Small intestine (tissue), 7 donors: ENCODE results near the gene CACNA2D3. TPM values are rescaled to one million over a fixed set of nuclear protein-coding genes. Genes with fewer than 3 reads are reported as not detected.

Source experiments
- DNase-seq, 2 donors: peaks; one replicate each; pipeline versions ENCODE4 v3.0.0 to v3.0.0-alpha.2; 2013
- FAIRE-seq: peaks from 2 replicates; lab custom pipeline; 2012; peaks lifted over from hg19 to GRCh38; lab: Jason Lieb, UNC
- H3K27ac ChIP-seq, 3 donors: one replicate each; pipeline ENCODE4 v1.5.1; 2013; ENCODE audit warnings: low read length in 2 of 3, mild to moderate bottlenecking in 2 of 3, control low read depth in 1 of 3, inconsistent platforms in 1 of 3, low read depth in 1 of 3, moderate library complexity in 1 of 3
- H3K27me3 ChIP-seq, 3 donors: one replicate each; pipeline ENCODE4 v1.6.1; 2013; ENCODE audit warnings: low read length in 3 of 3, inconsistent platforms in 1 of 3; ENCODE audit not compliant: control insufficient read depth in 3 of 3, insufficient read depth in 3 of 3
- H3K36me3 ChIP-seq, 3 donors: one replicate each; pipeline ENCODE4 v1.6.1; 2013; ENCODE audit warnings: low read length in 3 of 3, inconsistent platforms in 1 of 3, low read depth in 1 of 3, mild to moderate bottlenecking in 1 of 3, moderate library complexity in 1 of 3; ENCODE audit not compliant: control insufficient read depth in 3 of 3, insufficient read depth in 2 of 3
- H3K4me1 ChIP-seq, 3 donors: one replicate each; pipeline ENCODE4 v1.6.1; 2013; ENCODE audit warnings: low read length in 2 of 3, inconsistent platforms in 1 of 3, low read depth in 1 of 3, mild to moderate bottlenecking in 1 of 3, moderate library complexity in 1 of 3; ENCODE audit not compliant: control insufficient read depth in 3 of 3, insufficient read depth in 2 of 3
- H3K4me3 ChIP-seq, 3 donors: one replicate each; pipeline ENCODE4 v1.5.1; 2013; ENCODE audit warnings: low read length in 3 of 3, control low read depth in 1 of 3, inconsistent platforms in 1 of 3, low read depth in 1 of 3, mild to moderate bottlenecking in 1 of 3, moderate library complexity in 1 of 3
- H3K9me3 ChIP-seq, 2 donors: one replicate each; pipeline ENCODE4 v1.6.1; 2013; ENCODE audit warnings: low read depth in 1 of 2, low read length in 1 of 2; ENCODE audit not compliant: control insufficient read depth in 2 of 2, insufficient read depth in 1 of 2
- WGBS, 3 donors: extraction: QIAGEN DNeasy Blood & Tissue Kit; methylation state at CpG; one replicate each; pipeline ENCODE4 v1.1.7; 2013; 5-methylcytosine and 5-hydroxymethylcytosine counted together
- polyA plus RNA-seq, 4 donors: library from polyadenylated mRNA; stranded (reverse) in 3 of 4; unstranded in 1 of 4; fragments of 200-250 nt in 3 of 4; fragments of 120-200 nt in 1 of 4; gene quantifications; one replicate each; pipeline versions ENCODE4 v1.2.1 to v1.2.3, GENCODE V29; 2013
- donor health status: healthy with polysubstance abuse.
- donor health status: control.
- donor health status: control.
- donor health status: Bipolar disorder and iron deficiency.
- donor health status: healthy.

The CACNA2D3 gene
- polyA plus RNA-seq, 4 donors: 0.27 to 0.61 TPM; not detected in 2

DNA sequence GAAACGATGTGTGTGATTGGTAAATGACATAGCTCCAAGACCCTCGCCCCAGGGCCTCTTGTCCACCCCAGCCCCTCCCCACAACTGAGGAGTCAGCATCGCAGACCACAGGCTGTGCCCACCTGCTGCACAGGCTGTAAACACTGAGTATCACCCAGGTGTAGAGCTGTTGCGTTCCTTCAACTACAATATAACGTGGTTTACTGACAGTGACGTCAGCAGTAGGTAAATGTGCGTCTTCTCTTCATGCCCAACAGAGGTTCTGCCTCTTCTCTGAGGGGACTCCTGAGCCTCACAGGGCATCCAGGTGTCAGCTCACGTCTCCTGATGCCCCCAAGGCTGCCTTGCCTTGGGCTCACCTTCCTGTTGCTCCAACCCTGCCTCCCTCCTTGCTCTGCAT, 395.1 kb downstream of the CACNA2D3 start:
- Histone ChIP-seq H3K27me3 (no peaks in the 10 kb centered on the region), H3K36me3 (no peaks in the 10 kb centered on the region), H3K4me1 (no peaks in the 10 kb centered on the region), H3K4me3 (no peak overlapping the region), H3K9me3 (peaks cover 0 to under 1% of the 10 kb centered on the region in 2 donors), H3K27ac (no peak overlapping the region)
- DNase-seq (no peak), FAIRE-seq (no peak)
- WGBS, 3 donors: 57 to 70% (median 70%) methylated on average over 7 to 8 of the region's 8 CpGs

DNA sequence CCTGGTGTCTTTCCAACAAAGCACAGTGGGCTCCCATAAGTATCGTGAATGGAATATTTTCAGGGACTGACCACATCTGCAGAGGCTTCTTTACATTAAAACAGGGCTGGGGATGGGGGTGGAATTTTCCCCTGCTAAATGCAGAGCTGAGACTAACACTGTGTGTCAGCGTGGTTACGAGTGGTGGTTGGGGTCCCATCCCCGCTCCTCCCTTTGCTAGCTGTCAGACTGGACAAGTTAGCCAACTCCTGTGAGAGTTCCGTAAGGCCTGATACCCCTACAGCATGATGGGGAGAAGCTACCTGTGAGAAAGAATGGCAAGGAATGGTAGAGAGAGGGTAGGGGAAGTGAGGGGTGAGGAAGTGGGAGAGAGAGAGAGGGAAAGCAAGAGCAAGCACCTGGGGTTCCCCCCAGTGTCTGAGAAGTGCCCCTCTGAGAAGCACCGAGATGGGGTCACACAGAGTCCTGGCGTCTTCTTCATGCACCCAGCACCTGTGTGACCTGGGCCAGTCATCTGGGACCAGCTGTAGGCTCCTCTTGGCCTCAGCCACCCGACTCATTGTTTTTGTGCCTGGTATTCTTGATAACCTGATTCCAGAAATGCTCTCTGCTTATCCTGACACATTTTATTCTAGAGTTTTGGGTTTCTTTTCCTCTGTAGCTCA, 395.8 kb downstream of the CACNA2D3 start:
- Histone ChIP-seq H3K4me1 (no peaks in the 10 kb centered on the region), H3K36me3 (no peaks in the 10 kb centered on the region), H3K4me3 (no peak overlapping the region), H3K27me3 (no peaks in the 10 kb centered on the region), H3K9me3 (peaks cover 0 to 2% of the 10 kb centered on the region in 2 donors), H3K27ac (no peak overlapping the region)
- WGBS, 3 donors: 80 to 85% (median 85%) methylated on average over 8 of the region's 8 CpGs
- DNase-seq (no peak), FAIRE-seq (no peak)

DNA sequence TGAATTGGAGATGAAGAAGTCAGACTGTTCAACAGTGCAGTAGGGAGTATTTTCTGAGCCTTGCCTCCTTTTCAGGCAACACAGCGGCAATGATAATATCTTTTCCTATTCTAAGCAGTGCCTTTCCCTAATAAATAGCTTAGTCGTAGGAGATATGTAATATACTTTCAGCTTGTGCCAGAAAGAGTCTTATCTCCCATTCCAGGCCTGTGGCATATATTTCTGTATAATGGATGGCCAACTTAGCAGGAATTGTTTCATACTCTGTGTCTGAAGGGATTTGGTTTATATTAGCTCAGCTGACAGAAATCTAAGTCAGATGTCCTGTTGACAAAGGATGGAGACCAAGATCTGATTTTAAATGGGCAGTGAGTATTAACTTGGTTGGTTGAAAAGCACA, 397.1 kb downstream of the CACNA2D3 start:
- no peak overlapping the region for H3K4me3 ChIP-seq
- H3K27me3 ChIP-seq: no peaks in the 10 kb centered on the region
- H3K9me3 ChIP-seq: peaks cover 0 to 2% of the 10 kb centered on the region in 2 donors
- FAIRE-seq (no peak), DNase-seq (no peak)
- H3K4me1 ChIP-seq: no peaks in the 10 kb centered on the region
- no peak overlapping the region for H3K27ac ChIP-seq
- 69 to 81% (median 76%) methylated on average over 2 of the region's 2 CpGs for WGBS, 3 donors
- no peaks in the 10 kb centered on the region for H3K36me3 ChIP-seq

DNA sequence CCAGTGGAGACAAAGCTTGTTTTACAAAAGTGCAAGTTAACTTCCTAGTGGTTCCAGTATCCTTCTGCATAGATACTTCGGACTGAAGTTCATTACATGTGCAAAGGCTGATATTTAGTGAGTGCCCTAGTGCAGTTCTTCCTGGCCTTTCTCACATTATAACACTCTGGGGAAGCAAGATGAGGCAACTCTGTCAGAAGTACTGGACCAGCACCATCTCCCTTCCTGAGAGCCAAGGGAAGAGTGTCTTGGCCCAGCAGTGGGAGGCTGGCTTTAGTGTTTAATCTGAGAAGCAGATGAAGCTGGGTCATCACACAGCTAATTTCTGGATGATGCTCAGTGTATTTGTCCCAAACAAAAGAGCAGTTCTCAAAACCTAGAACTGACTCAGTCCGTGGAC, 397.7 kb downstream of the CACNA2D3 start:
- Histone ChIP-seq H3K9me3 (peaks cover 0 to 2% of the 10 kb centered on the region in 2 donors), H3K4me3 (no peak overlapping the region), H3K27ac (no peak overlapping the region), H3K27me3 (no peaks in the 10 kb centered on the region), H3K4me1 (no peaks in the 10 kb centered on the region), H3K36me3 (no peaks in the 10 kb centered on the region)
- WGBS, 3 donors: 67 to 74% (median 73%) methylated on average over 2 of the region's 2 CpGs
- FAIRE-seq (no peak), DNase-seq (no peak)

DNA sequence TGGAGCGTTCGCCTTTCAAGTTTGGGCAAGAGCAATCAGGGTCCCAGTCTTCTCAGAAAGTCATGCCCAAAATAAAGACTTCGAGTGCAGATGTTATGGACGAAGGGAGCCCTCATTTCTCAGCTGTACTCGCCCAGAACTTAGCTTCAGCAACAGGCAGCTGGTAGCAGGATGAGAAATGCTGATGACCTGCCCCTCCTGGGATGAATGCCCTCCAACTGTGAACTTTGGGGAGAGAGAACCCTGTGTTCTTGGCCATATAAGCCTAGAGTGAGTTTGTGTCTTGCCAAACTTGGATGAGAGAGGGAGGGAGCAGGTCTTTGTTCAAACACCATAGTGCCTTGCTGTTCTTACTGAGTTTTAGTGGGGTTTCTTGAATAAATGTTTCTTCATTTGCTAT, 405.2 kb downstream of the CACNA2D3 start:
- Histone ChIP-seq H3K4me1 (no peaks in the 10 kb centered on the region), H3K36me3 (no peaks in the 10 kb centered on the region), H3K27ac (no peak overlapping the region), H3K9me3 (peaks cover 0 to 8% of the 10 kb centered on the region in 2 donors), H3K4me3 (no peak overlapping the region), H3K27me3 (no peaks in the 10 kb centered on the region)
- 73 to 83% (median 79%) methylated on average over 5 of the region's 5 CpGs for WGBS, 3 donors
- FAIRE-seq: no peak
- DNase-seq: no peak

DNA sequence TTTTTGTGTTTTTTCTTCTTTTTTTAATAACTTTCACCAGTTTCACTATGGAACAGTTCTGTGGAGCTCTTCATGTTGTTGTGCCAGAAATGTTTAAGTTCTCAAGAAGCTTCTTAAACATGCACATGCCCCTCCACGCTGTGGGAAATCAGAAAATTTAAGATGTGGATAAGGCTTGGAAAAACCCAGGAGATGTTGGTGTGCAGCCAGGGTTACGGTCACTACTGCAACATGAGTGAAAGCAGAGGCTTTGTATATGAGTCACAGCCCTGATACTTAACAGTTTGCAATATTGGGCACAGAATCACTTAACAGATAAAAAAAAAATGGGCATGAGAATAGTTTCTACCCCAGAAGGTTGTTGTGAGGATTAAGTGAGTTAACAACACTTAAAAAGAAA, 405.6 kb downstream of the CACNA2D3 start:
- H3K27me3 ChIP-seq: no peaks in the 10 kb centered on the region
- DNase-seq (no peak), FAIRE-seq (no peak)
- WGBS, 3 donors: 68 to 78% (median 72%) methylated on average over 2 of the region's 2 CpGs
- no peak overlapping the region for H3K4me3 ChIP-seq
- H3K9me3 ChIP-seq: peaks cover 0 to 7% of the 10 kb centered on the region in 2 donors
- no peaks in the 10 kb centered on the region for H3K4me1 ChIP-seq
- H3K36me3 ChIP-seq: no peaks in the 10 kb centered on the region
- no peak overlapping the region for H3K27ac ChIP-seq

DNA sequence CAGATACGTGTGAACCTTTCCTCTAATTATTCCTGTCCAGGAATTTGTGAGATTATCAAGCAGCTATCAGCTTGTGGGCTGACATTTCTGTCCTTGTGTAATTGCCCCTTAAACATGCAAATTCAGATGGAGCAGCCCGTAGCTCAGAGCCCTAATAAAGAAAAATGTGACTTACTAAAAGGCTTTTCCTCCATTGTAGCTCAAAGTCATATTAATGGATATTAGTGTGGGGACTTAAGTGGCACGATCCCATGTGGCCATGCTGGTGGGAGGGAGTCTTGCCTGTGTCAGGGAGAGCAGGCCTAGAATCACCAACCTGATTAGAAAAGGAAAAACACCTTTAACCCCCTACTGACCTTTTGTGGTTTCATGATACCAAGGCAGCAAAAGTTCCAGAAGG, 406.3 kb downstream of the CACNA2D3 start:
- H3K4me3 ChIP-seq: no peak overlapping the region
- no peaks in the 10 kb centered on the region for H3K27me3 ChIP-seq
- H3K9me3 ChIP-seq: peaks cover 0 to 7% of the 10 kb centered on the region in 2 donors
- FAIRE-seq (no peak), DNase-seq (no peak)
- no peaks in the 10 kb centered on the region for H3K4me1 ChIP-seq
- no peaks in the 10 kb centered on the region for H3K36me3 ChIP-seq
- no peak overlapping the region for H3K27ac ChIP-seq
- 39 to 54% (median 40%) methylated on average over 3 of the region's 3 CpGs for WGBS, 3 donors

DNA sequence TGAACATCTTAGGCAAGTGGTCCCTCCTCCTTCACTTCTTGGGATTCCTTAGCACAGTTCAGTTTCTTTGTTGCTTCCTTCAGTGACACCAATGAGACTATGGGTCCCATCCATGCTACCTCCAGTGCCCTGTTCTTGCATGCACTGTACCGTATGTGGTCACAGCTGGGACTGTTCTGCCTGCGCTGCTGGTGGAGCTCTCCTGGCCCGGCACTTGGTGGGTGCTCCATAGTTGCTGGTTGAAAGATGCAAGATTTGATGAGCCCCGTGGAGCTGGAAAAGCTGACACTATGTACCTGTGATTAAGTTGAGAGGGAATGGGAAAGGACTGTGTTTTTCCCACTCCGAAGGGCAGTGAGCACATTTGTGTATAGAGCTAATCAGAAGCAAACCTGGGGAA, 407.7 kb downstream of the CACNA2D3 start:
- no peak for FAIRE-seq
- Histone ChIP-seq H3K27me3 (no peaks in the 10 kb centered on the region), H3K36me3 (no peaks in the 10 kb centered on the region), H3K27ac (no peak overlapping the region), H3K4me1 (no peaks in the 10 kb centered on the region), H3K9me3 (peaks cover 0 to 7% of the 10 kb centered on the region in 2 donors), H3K4me3 (no peak overlapping the region)
- WGBS, 3 donors: 87 to 92% (median 91%) methylated on average over 5 of the region's 5 CpGs
- DNase-seq: no peak

DNA sequence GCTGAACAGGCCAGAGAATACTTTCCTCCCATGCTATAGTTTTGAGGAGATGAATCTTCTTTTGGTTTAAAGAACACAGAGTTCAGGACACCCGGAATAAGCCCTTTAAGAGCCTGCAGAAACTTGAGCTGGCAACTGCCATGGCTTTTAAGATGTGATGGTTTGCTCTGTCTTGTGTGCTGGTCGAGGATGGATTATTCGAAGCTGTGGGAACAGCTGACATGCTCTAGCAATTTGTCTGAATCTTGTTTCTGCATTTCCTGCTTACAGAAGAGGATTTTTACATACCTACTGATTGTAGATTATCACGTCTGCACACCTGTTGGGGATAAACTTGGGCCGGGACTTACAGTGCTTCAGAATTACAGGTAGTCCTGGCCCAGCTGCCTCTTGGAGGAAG, 408.6 kb downstream of the CACNA2D3 start:
- Histone ChIP-seq H3K27ac (no peak overlapping the region), H3K4me1 (no peaks in the 10 kb centered on the region), H3K9me3 (peaks cover 0 to 7% of the 10 kb centered on the region in 2 donors), H3K36me3 (no peaks in the 10 kb centered on the region), H3K27me3 (no peaks in the 10 kb centered on the region), H3K4me3 (no peak overlapping the region)
- no peak for FAIRE-seq
- DNase-seq: no peak
- 45 to 50% (median 47%) methylated on average over 5 of the region's 5 CpGs for WGBS, 3 donors
